Measurements from ENCODE around the gene CCNC.

- TF ChIP-seq USF1 (IDR thresholded peaks at IDR 0.05), result no peak
- no peak for TF ChIP-seq RAD21 (IDR thresholded peaks at IDR 0.05; ENCODE audit: low read depth)
- TF ChIP-seq TAF1 (IDR thresholded peaks at IDR 0.05; ENCODE audit: low read depth), result no peak
- no peak for TF ChIP-seq FOXM1 (IDR thresholded peaks at IDR 0.05; ENCODE audit: borderline replicate concordance, low read depth)
- TF ChIP-seq REST (IDR thresholded peaks at IDR 0.05; ENCODE audit: low read depth), result no peak
- TF ChIP-seq EP300 (IDR thresholded peaks at IDR 0.05; ENCODE audit: borderline replicate concordance), result no peak
- no peak for TF ChIP-seq YY1 (IDR thresholded peaks at IDR 0.05; ENCODE audit: low read depth)
- TF ChIP-seq MAX (IDR thresholded peaks at IDR 0.05), result no peak
- TF ChIP-seq CREB1 (IDR thresholded peaks at IDR 0.05; ENCODE audit: low read depth), result no peak
- TF ChIP-seq CEBPB (IDR thresholded peaks at IDR 0.05), result no peak
- no peak for TF ChIP-seq TEAD4 (IDR thresholded peaks at IDR 0.05)
- TF ChIP-seq NFIC (IDR thresholded peaks at IDR 0.05), result no peak
Measured at GRCh38 chr6:99605911-99606655, 37.6 kb upstream of the CCNC start.
